ENCODE measurements around the gene SLC13A2.

- TF ChIP-seq CTCF (IDR thresholded peaks at IDR 0.05) = no peak
- TF ChIP-seq POLR2A (IDR thresholded peaks at IDR 0.05) = no peak
Measured at GRCh38 chr17:28540231-28540630, 66.8 kb downstream of the SLC13A2 start.

All from body of pancreas (tissue), 4 donors.